HepG2 (cell line): ENCODE results near the gene CSTF1. TPM values are rescaled to one million over a fixed set of nuclear protein-coding genes. Genes with fewer than 3 reads are reported as not detected.
A peak's percentile ranks its signal among the peaks of the same experiment; 100 is the strongest.

ENCODE experiments used
- ATAC-seq: fragments of 200-7000 bp; cut with Tn5 transposase; 3 replicates; pipeline ENCODE4 v1.9.1; 2020; ENCODE audit warnings: mild to moderate bottlenecking, moderate library complexity
- BruUV-seq: library from RNA; stranded (reverse); fragments of 400-500 nt; replicated peaks from 2 replicates; lab custom pipeline; 2021; lab: Mats Ljungman, UMichigan
- CTCF ChIA-PET: fragments of 300-600 bp; formaldehyde crosslinking; extraction: SDS; loops from one replicate; lab custom pipeline; 2021; ENCODE audit warnings: low total read pairs, inconsistent platforms, low intra/inter-chr PET ratio; lab: Yijun Ruan, JAX
- POLR2A ChIA-PET: fragments of 350-600 bp; sonication (Branson Sonifier 250); formaldehyde crosslinking; loops from one replicate; lab custom pipeline; 2020; ENCODE audit warnings: antibody characterized with exemption, inconsistent platforms; lab: Yijun Ruan, JAX
- DNase-seq: peaks from one replicate; pipeline ENCODE4 v3.0.0-alpha.2; 2015; ENCODE audit warnings: low spot score
- FAIRE-seq: peaks from 3 replicates; lab custom pipeline; 2011; peaks lifted over from hg19 to GRCh38; lab: Jason Lieb, UNC
- H2AFZ ChIP-seq: one replicate; pipeline ENCODE4 v1.6.1; 2011; ENCODE audit warnings: low read length, inconsistent platforms
- H3K27ac ChIP-seq: fragments of 300-600 bp; 3 replicates; pipeline ENCODE4 v1.8.0; 2011; ENCODE audit warnings: mixed run types, mild to moderate bottlenecking, mixed read lengths, low read length, inconsistent platforms; ENCODE audit not compliant: insufficient read depth; ENCODE audit errors: extremely low read length
- H3K27me3 ChIP-seq, 2 experiments: fragments of 200-600 bp in 1 of 2; 2 replicates in 1 of 2; 3 replicates in 1 of 2; pipeline versions ENCODE4 v1.6.0 to v1.8.0; 2011; ENCODE audit warnings: low read length in 2 of 2, mild to moderate bottlenecking in 2 of 2, moderate library complexity in 2 of 2, inconsistent platforms in 1 of 2; ENCODE audit not compliant: insufficient read depth in 2 of 2, control insufficient read depth in 1 of 2
- H3K36me3 ChIP-seq, 2 experiments: fragments of 200-600 bp in 1 of 2; replicated peaks in 1 of 2; 2 replicates in 1 of 2; 3 replicates in 1 of 2; pipeline versions ENCODE4 v1.5.1 to v1.8.0; 2011; ENCODE audit warnings: low read length in 2 of 2, inconsistent platforms in 1 of 2; ENCODE audit not compliant: insufficient read depth in 2 of 2, control insufficient read depth in 1 of 2
- H3K4me1 ChIP-seq: 2 replicates; pipeline ENCODE4 v1.5.1; 2012; ENCODE audit warnings: low read length, inconsistent platforms; ENCODE audit not compliant: insufficient read depth
- H3K4me2 ChIP-seq: 2 replicates; pipeline ENCODE4 v1.6.0; 2011; ENCODE audit warnings: low read depth, low read length, inconsistent platforms
- H3K4me3 ChIP-seq, 3 experiments: fragments of 200-600 bp in 1 of 3; sonication (generic), shearing (Covaris generic) in 1 of 3; replicated peaks in 1 of 3; 2 replicates each; pipeline ENCODE4 v1.5.1; 2011 to 2016; ENCODE audit warnings: low read length in 3 of 3, inconsistent platforms in 2 of 3, low read depth in 2 of 3, mild to moderate bottlenecking in 2 of 3, control low read depth in 1 of 3, mixed read lengths in 1 of 3; ENCODE audit not compliant: insufficient read depth in 1 of 3
- H3K79me2 ChIP-seq: one replicate; pipeline ENCODE4 v1.6.1; 2011; ENCODE audit warnings: low read length, inconsistent platforms; ENCODE audit not compliant: insufficient read depth
- H3K9ac ChIP-seq: 2 replicates; pipeline ENCODE4 v1.6.0; 2011; ENCODE audit warnings: mild to moderate bottlenecking, low read depth, low read length, inconsistent platforms; ENCODE audit not compliant: insufficient read depth
- H3K9me3 ChIP-seq: 2 replicates; pipeline ENCODE4 v1.5.1; 2012; ENCODE audit warnings: mild to moderate bottlenecking, low read length
- H4K20me1 ChIP-seq: 2 replicates; pipeline ENCODE4 v1.6.0; 2011; ENCODE audit warnings: inconsistent platforms, mild to moderate bottlenecking, low read length, moderate library complexity; ENCODE audit not compliant: insufficient read depth
- AKAP8 ChIP-seq: sonication (generic); formaldehyde crosslinking; IDR thresholded peaks from 2 replicates; pipeline ENCODE4 v1.5.1; 2020; ENCODE audit warnings: mild to moderate bottlenecking, missing genetic modification reagents
- DNMT1 ChIP-seq: sonication (generic); formaldehyde crosslinking; IDR thresholded peaks from 2 replicates; pipeline ENCODE4 v1.5.1; 2020; ENCODE audit warnings: mild to moderate bottlenecking, missing genetic modification reagents
- NONO ChIP-seq, 2 experiments: fragments of 450-650 bp in 1 of 2; sonication (generic) in 1 of 2; formaldehyde crosslinking in 1 of 2; IDR thresholded peaks in 1 of 2; conservative IDR thresholded peaks in 1 of 2; 2 replicates each; pipeline versions ENCODE4 v1.6.1 to v1.8.0; 2017 to 2022; ENCODE audit warnings: mild to moderate bottlenecking in 1 of 2, missing genetic modification reagents in 1 of 2, moderate library complexity in 1 of 2
- POLR2A ChIP-seq, 2 experiments: IDR thresholded peaks; 2 replicates each; pipeline ENCODE4 v1.6.1; 2011; ENCODE audit warnings: low read depth in 2 of 2, low read length in 2 of 2, mild to moderate bottlenecking in 1 of 2, moderate library complexity in 1 of 2; ENCODE audit not compliant: insufficient read depth in 1 of 2
- RARA ChIP-seq: IDR thresholded peaks from 2 replicates; pipeline ENCODE4 v1.6.1; 2016; ENCODE audit warnings: missing genetic modification reagents, missing compliant biosample characterization
- RCOR2 ChIP-seq: IDR thresholded peaks from 2 replicates; pipeline ENCODE4 v1.6.1; 2016; ENCODE audit warnings: missing biosample characterization, missing genetic modification reagents
- SAP130 ChIP-seq: IDR thresholded peaks from 2 replicates; pipeline ENCODE4 v1.6.1; 2016; ENCODE audit warnings: low read depth
- SATB2 ChIP-seq: sonication (generic); formaldehyde crosslinking; IDR thresholded peaks from 2 replicates; pipeline ENCODE4 v1.5.0; 2020; ENCODE audit warnings: missing genetic modification reagents
- SOX13 ChIP-seq, 3 experiments: fragments of 450-650 bp in 1 of 3; sonication (generic) in 1 of 3; formaldehyde crosslinking in 1 of 3; IDR thresholded peaks in 2 of 3; conservative IDR thresholded peaks in 1 of 3; 2 replicates each; pipeline versions ENCODE4 v1.5.0 to v1.6.1; 2016 to 2020; ENCODE audit warnings: antibody characterized with exemption in 1 of 3, mild to moderate bottlenecking in 1 of 3, missing compliant biosample characterization in 1 of 3, missing genetic modification reagents in 1 of 3, moderate library complexity in 1 of 3
- TARDBP ChIP-seq: sonication (generic); formaldehyde crosslinking; IDR thresholded peaks from 2 replicates; pipeline ENCODE4 v1.8.0; 2022; ENCODE audit warnings: mild to moderate bottlenecking, missing genetic modification reagents
- ZHX1 ChIP-seq: sonication (generic); formaldehyde crosslinking; IDR thresholded peaks from 2 replicates; pipeline ENCODE4 v1.8.1; 2022; ENCODE audit warnings: low read depth, mild to moderate bottlenecking, missing genetic modification reagents
- ZNF354B ChIP-seq: sonication (generic); formaldehyde crosslinking; IDR thresholded peaks from 2 replicates; pipeline ENCODE4 v1.8.0; 2022; ENCODE audit warnings: mild to moderate bottlenecking, missing genetic modification reagents
- ZNF558 ChIP-seq: sonication (generic); formaldehyde crosslinking; IDR thresholded peaks from 2 replicates; pipeline ENCODE4 v1.9.0; 2022; ENCODE audit warnings: mild to moderate bottlenecking, missing genetic modification reagents, borderline replicate concordance
- WGBS: methylation state at CpG from one replicate; pipeline ENCODE4 v1.1.6; 2017; ENCODE audit warnings: low lambda C conversion rate; 5-methylcytosine and 5-hydroxymethylcytosine counted together
- in situ Hi-C: cut with HindIII; loops from 2 replicates; pipeline ENCODE4 v1.10.0; 2017; ENCODE audit warnings: low pct_unique_long_range_greater_than_20kb; ENCODE audit not compliant: extremely low pct_ligation_motif_present
- intact Hi-C: fragments of 100-400 bp; cut with micrococcal nuclease; formaldehyde crosslinking; loops from one replicate; pipeline ENCODE4 v1.10.0; 2022; ENCODE audit not compliant: unreplicated experiment
- polyA plus RNA-seq, 8 experiments: library from polyadenylated mRNA; depleted of rRNA in 3 of 8; stranded (reverse) in 7 of 8; unstranded in 1 of 8; fragments of >200 nt; fragmentation: Illumina TruSeq in 4 of 8; extraction: Trizol in 4 of 8; gene quantifications; 2 replicates each; pipeline versions ENCODE4 v1.2.1 to v1.2.3, GENCODE V29; 2011 to 2016; ENCODE audit warnings: low read depth in 4 of 8, missing spikeins in 1 of 8, mixed read lengths in 1 of 8; ENCODE audit not compliant: insufficient read depth in 1 of 8
- total RNA-seq, 5 experiments: library from RNA; depleted of rRNA; stranded (reverse); fragments of >200 nt; fragmentation: Illumina TruSeq; extraction: Trizol; gene quantifications; 2 replicates each; pipeline ENCODE4 v1.2.3, GENCODE V29; 2016; ENCODE audit warnings: low read depth in 1 of 5
- TF ChIP-seq, protein P1 (sequence below): sonication (generic); formaldehyde crosslinking; IDR thresholded peaks from 2 replicates; pipeline ENCODE4 v1.5.1; 2020; ENCODE audit warnings: missing genetic modification reagents, mild to moderate bottlenecking, borderline replicate concordance
- TF ChIP-seq, protein P2 (sequence below): sonication (generic); formaldehyde crosslinking; IDR thresholded peaks from 2 replicates; pipeline ENCODE4 v1.4.0; 2020; ENCODE audit warnings: missing genetic modification reagents

Gene CSTF1
- total and polyA plus RNA-seq, 2 of the 13 experiments (the other 11 are each of a cell fraction or from before 2014, with no cell fraction given), result 70.9 to 100 TPM

GRCh38 chr20:56391037-56391436 lies 1.4 kb upstream of the CSTF1 start:
- Histone ChIP-seq H3K4me3 (peak overlapping the region; percentile 90 to 94 (median 92)), H2AFZ (peak overlapping the region; percentile 18), H3K9ac (peak overlapping the region; percentile 93), H4K20me1 (no peaks in the 10 kb centered on the region), H3K36me3 (peaks cover 12 to 43% of the 10 kb centered on the region in 2 experiments), H3K79me2 (peaks cover 82% of the 10 kb centered on the region), H3K9me3 (no peaks in the 10 kb centered on the region), H3K27me3 (peaks cover 0 to 4% of the 10 kb centered on the region in 2 experiments; a peak in 1 of 5 replicates), H3K4me2 (peak overlapping the region; percentile 82), H3K4me1 (peaks cover 63% of the 10 kb centered on the region), H3K27ac (peak overlapping the region; percentile 88)
- no peak for DNase-seq
- TSS peak; percentile 91 for BruUV-seq
- intact Hi-C loops, result no loop called here
- POLR2A ChIA-PET, result interaction anchor here (1.9 to 4.0 kb wide), 2 partner anchors 9 to 32 kb away, joined by 17 to 91 read pairs; partner anchors contain the start of gene FAM210B
- in situ Hi-C loops, result no loop called here
- CTCF ChIA-PET, result no interaction called here
- no peak for FAIRE-seq
- 8% methylated on average over 10 of the region's 10 CpGs for WGBS
- no peak for ATAC-seq
- TF ChIP-seq ZNF354B (CRISPR knock-in tag) (0 out of 2 replicates have a peak, but pooled peaks have one; percentile 67), SATB2 (CRISPR knock-in tag) (no peak), SOX13 (IDR thresholded peaks at IDR 0.05) (no peak), SOX13 (CRISPR knock-in tag; conservative IDR thresholded peaks at IDR 0.05 in 1 of 2, IDR thresholded peaks at IDR 0.05 in 1 of 2) (no peak), ZHX1 (CRISPR knock-in tag) (no peak), RARA (CRISPR knock-in tag) (no peak), SAP130 (CRISPR knock-in tag) (peak; percentile 42), TARDBP (peak; percentile 23; the same call in 1 of the 2 replicates), ZNF558 (CRISPR knock-in tag) (no peak), DNMT1 (CRISPR knock-in tag) (0 out of 2 replicates have a peak, but pooled peaks have one; percentile 2), RCOR2 (no peak), POLR2A (IDR thresholded peaks at IDR 0.05; ENCODE audit: insufficient read depth in 1 of 2, low read depth in 2 of 2, low read length in 2 of 2) (peak in 1 of 2 experiments; percentile 52; a peak in 2 of 4 replicates), NONO (IDR thresholded peaks at IDR 0.05) (no peak), NONO (CRISPR knock-in tag; conservative IDR thresholded peaks at IDR 0.05) (0 out of 2 replicates have a peak, but pooled peaks have one; percentile 18), AKAP8 (CRISPR knock-in tag) (no peak)
- TF ChIP-seq, protein P1, sequence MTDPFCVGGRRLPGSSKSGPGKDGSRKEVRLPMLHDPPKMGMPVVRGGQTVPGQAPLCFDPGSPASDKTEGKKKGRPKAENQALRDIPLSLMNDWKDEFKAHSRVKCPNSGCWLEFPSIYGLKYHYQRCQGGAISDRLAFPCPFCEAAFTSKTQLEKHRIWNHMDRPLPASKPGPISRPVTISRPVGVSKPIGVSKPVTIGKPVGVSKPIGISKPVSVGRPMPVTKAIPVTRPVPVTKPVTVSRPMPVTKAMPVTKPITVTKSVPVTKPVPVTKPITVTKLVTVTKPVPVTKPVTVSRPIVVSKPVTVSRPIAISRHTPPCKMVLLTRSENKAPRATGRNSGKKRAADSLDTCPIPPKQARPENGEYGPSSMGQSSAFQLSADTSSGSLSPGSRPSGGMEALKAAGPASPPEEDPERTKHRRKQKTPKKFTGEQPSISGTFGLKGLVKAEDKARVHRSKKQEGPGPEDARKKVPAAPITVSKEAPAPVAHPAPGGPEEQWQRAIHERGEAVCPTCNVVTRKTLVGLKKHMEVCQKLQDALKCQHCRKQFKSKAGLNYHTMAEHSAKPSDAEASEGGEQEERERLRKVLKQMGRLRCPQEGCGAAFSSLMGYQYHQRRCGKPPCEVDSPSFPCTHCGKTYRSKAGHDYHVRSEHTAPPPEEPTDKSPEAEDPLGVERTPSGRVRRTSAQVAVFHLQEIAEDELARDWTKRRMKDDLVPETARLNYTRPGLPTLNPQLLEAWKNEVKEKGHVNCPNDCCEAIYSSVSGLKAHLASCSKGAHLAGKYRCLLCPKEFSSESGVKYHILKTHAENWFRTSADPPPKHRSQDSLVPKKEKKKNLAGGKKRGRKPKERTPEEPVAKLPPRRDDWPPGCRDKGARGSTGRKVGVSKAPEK (CRISPR knock-in tag), result no peak
- TF ChIP-seq, protein P2, sequence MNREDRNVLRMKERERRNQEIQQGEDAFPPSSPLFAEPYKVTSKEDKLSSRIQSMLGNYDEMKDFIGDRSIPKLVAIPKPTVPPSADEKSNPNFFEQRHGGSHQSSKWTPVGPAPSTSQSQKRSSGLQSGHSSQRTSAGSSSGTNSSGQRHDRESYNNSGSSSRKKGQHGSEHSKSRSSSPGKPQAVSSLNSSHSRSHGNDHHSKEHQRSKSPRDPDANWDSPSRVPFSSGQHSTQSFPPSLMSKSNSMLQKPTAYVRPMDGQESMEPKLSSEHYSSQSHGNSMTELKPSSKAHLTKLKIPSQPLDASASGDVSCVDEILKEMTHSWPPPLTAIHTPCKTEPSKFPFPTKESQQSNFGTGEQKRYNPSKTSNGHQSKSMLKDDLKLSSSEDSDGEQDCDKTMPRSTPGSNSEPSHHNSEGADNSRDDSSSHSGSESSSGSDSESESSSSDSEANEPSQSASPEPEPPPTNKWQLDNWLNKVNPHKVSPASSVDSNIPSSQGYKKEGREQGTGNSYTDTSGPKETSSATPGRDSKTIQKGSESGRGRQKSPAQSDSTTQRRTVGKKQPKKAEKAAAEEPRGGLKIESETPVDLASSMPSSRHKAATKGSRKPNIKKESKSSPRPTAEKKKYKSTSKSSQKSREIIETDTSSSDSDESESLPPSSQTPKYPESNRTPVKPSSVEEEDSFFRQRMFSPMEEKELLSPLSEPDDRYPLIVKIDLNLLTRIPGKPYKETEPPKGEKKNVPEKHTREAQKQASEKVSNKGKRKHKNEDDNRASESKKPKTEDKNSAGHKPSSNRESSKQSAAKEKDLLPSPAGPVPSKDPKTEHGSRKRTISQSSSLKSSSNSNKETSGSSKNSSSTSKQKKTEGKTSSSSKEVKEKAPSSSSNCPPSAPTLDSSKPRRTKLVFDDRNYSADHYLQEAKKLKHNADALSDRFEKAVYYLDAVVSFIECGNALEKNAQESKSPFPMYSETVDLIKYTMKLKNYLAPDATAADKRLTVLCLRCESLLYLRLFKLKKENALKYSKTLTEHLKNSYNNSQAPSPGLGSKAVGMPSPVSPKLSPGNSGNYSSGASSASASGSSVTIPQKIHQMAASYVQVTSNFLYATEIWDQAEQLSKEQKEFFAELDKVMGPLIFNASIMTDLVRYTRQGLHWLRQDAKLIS (CRISPR knock-in tag), result no peak
